Fibroblast of skin of left quadriceps (primary cell): Measurements from ENCODE around the gene HINT3.
"Not testable (repeated sequence)": the region's sequence is repeated elsewhere in the genome, so short reads cannot be mapped to it uniquely, and the experiment has no call there.

Experiments
- DNase-seq, 2 experiments: peaks; one replicate each; pipeline ENCODE4 v3.0.0-alpha.2; 2013; ENCODE audit warnings: low read depth in 2 of 2

HINT3 gene

GRCh38 chr6:125956506-125957390, at the start of gene HINT3:
TSS of gene HINT3 (plus strand) at chr6:125956770. CDS start at chr6:125956978, 208 bp downstream.
- DNase-seq: peak; percentile 90 to 91

- DNase-seq: peak; percentile 20 to 32
Observed at GRCh38 chr6:125910527-125910926, 46.0 kb upstream of the HINT3 start.

- not testable (repeated sequence) for DNase-seq
Observed at GRCh38 chr6:125911051-125911451, 45.5 kb upstream of the HINT3 start.

GRCh38 chr6:125912430-125912829, 44.1 kb upstream of the HINT3 start:
- not testable (repeated sequence) for DNase-seq

- DNase-seq: no peak
Observed at GRCh38 chr6:125913145-125913544, 43.4 kb upstream of the HINT3 start.

- DNase-seq: peak; percentile 91 to 92
Observed at GRCh38 chr6:125913864-125914351, 42.7 kb upstream of the HINT3 start.

GRCh38 chr6:125918230-125918629, 38.3 kb upstream of the HINT3 start:
- no peak for DNase-seq

GRCh38 chr6:125918681-125919566, 37.6 kb upstream of the HINT3 start:
- peak; percentile 32 to 35 for DNase-seq

GRCh38 chr6:125919618-125920017, 37.0 kb upstream of the HINT3 start:
- no peak for DNase-seq

GRCh38 chr6:125922322-125922860, 34.2 kb upstream of the HINT3 start:
- DNase-seq: no peak

GRCh38 chr6:125923366-125923877, 33.1 kb upstream of the HINT3 start:
- no peak for DNase-seq

GRCh38 chr6:125924169-125924568, 32.4 kb upstream of the HINT3 start:
- no peak for DNase-seq

GRCh38 chr6:125924697-125925358, 31.7 kb upstream of the HINT3 start:
- no peak for DNase-seq

GRCh38 chr6:125926711-125927110, 29.9 kb upstream of the HINT3 start:
- DNase-seq: no peak

- DNase-seq: no peak
Observed at GRCh38 chr6:125927761-125928160, 28.8 kb upstream of the HINT3 start.

- DNase-seq: no peak
Observed at GRCh38 chr6:125930765-125931418, 25.7 kb upstream of the HINT3 start.

GRCh38 chr6:125931733-125932450, 24.7 kb upstream of the HINT3 start:
- DNase-seq: no peak

GRCh38 chr6:125932451-125932795, 24.1 kb upstream of the HINT3 start:
- DNase-seq: no peak

- not testable (repeated sequence) for DNase-seq
Observed at GRCh38 chr6:125935520-125935919, 21.1 kb upstream of the HINT3 start.

GRCh38 chr6:125939026-125939425, 17.5 kb upstream of the HINT3 start:
- no peak for DNase-seq
